ENCODE results near the gene UGT1A4. TPM values are rescaled to one million over a fixed set of nuclear protein-coding genes. Genes with fewer than 3 reads are reported as not detected.

Gene UGT1A4
- total RNA-seq, 1 donor = not detected

GRCh38 chr2:233680361-233681045 is 38.0 kb upstream of the UGT1A4 start:
- no peaks in the 10 kb centered on the region for H3K79me2 ChIP-seq (ENCODE audit: insufficient read depth, low read length)
- no peaks in the 10 kb centered on the region for H3K27me3 ChIP-seq (ENCODE audit: insufficient read depth, low read length)
- no peak for DNase-seq (ENCODE audit: insufficient read length, low spot score, missing footprints)

GRCh38 chr2:233681521-233682099 is 36.9 kb upstream of the UGT1A4 start, which contains the start of gene UGT1A7:
Gene UGT1A7 (plus strand): TSS chr2:233681901. CDS start chr2:233681938, 37 bp downstream.
- H3K9me3 ChIP-seq (ENCODE audit: low read depth, low read length) = no peaks in the 10 kb centered on the region
- H2AFZ ChIP-seq (ENCODE audit: low read length) = no peak within 1 kb of the TSS
- no peaks in the 10 kb centered on the region for H3K4me1 ChIP-seq (ENCODE audit: insufficient read depth, low read length)
- DNase-seq (ENCODE audit: insufficient read length, low spot score, missing footprints) = no peak
- H3K27me3 ChIP-seq (ENCODE audit: insufficient read depth, low read length) = no peaks in the 10 kb centered on the region
- no peak within 1 kb of the TSS for H3K4me2 ChIP-seq (ENCODE audit: insufficient read depth, low read length)
- H4K20me1 ChIP-seq (ENCODE audit: insufficient read depth, low read length) = no peaks in the 10 kb centered on the region
- TF ChIP-seq, protein P1, sequence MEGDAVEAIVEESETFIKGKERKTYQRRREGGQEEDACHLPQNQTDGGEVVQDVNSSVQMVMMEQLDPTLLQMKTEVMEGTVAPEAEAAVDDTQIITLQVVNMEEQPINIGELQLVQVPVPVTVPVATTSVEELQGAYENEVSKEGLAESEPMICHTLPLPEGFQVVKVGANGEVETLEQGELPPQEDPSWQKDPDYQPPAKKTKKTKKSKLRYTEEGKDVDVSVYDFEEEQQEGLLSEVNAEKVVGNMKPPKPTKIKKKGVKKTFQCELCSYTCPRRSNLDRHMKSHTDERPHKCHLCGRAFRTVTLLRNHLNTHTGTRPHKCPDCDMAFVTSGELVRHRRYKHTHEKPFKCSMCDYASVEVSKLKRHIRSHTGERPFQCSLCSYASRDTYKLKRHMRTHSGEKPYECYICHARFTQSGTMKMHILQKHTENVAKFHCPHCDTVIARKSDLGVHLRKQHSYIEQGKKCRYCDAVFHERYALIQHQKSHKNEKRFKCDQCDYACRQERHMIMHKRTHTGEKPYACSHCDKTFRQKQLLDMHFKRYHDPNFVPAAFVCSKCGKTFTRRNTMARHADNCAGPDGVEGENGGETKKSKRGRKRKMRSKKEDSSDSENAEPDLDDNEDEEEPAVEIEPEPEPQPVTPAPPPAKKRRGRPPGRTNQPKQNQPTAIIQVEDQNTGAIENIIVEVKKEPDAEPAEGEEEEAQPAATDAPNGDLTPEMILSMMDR (IDR thresholded peaks at IDR 0.05; ENCODE audit: extremely low read depth, low read depth, low read length) = no peak
- H3K79me2 ChIP-seq (ENCODE audit: insufficient read depth, low read length) = no peaks in the 10 kb centered on the region
- H3K36me3 ChIP-seq (ENCODE audit: insufficient read depth, low read length) = no peaks in the 10 kb centered on the region
- no peak within 1 kb of the TSS for H3K27ac ChIP-seq (ENCODE audit: low read depth, low read length)
- no peak within 1 kb of the TSS for H3K4me3 ChIP-seq (ENCODE audit: insufficient read depth, low read length)

More at GRCh38 chr2:233680361-233681045, 38.0 kb upstream of the UGT1A4 start:
- TF ChIP-seq, protein P1 (IDR thresholded peaks at IDR 0.05; ENCODE audit: extremely low read depth, low read depth, low read length) = no peak
- no peak overlapping the region for H3K4me2 ChIP-seq (ENCODE audit: insufficient read depth, low read length)
- H3K4me3 ChIP-seq (ENCODE audit: insufficient read depth, low read length) = no peak overlapping the region
- H3K27ac ChIP-seq (ENCODE audit: low read depth, low read length) = no peak overlapping the region
- H2AFZ ChIP-seq (ENCODE audit: low read length) = no peak overlapping the region
- no peaks in the 10 kb centered on the region for H4K20me1 ChIP-seq (ENCODE audit: insufficient read depth, low read length)
- no peaks in the 10 kb centered on the region for H3K36me3 ChIP-seq (ENCODE audit: insufficient read depth, low read length)
- H3K9me3 ChIP-seq (ENCODE audit: low read depth, low read length) = no peaks in the 10 kb centered on the region
- H3K4me1 ChIP-seq (ENCODE audit: insufficient read depth, low read length) = no peaks in the 10 kb centered on the region

DNA sequence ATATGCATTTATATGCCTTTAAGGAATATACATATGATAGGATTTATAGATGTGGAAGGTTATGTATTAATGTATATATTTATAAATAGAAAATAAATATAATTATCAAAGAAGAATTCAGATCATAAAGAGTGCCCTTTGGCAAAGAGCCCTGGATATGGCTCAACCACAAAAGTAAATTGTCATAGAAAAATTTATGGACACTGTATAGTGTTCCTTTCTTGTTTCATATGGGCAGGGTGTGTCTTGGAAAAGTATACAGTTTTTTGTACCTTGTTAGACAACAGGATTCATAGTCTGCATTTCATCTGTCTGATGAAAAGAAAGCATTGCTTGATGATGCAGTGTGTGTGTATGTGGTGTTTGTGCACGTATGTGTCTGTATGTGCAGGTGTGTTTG is 33.9 kb upstream of the UGT1A4 start:
- Histone ChIP-seq H4K20me1 (ENCODE audit: insufficient read depth, low read length) (no peaks in the 10 kb centered on the region), H3K4me2 (ENCODE audit: insufficient read depth, low read length) (no peak overlapping the region), H3K27me3 (ENCODE audit: insufficient read depth, low read length) (no peaks in the 10 kb centered on the region), H3K79me2 (ENCODE audit: insufficient read depth, low read length) (no peaks in the 10 kb centered on the region), H3K27ac (ENCODE audit: low read depth, low read length) (no peak overlapping the region), H3K9me3 (ENCODE audit: low read depth, low read length) (no peaks in the 10 kb centered on the region), H3K4me1 (ENCODE audit: insufficient read depth, low read length) (no peaks in the 10 kb centered on the region), H3K36me3 (ENCODE audit: insufficient read depth, low read length) (no peaks in the 10 kb centered on the region), H2AFZ (ENCODE audit: low read length) (no peak overlapping the region), H3K4me3 (ENCODE audit: insufficient read depth, low read length) (no peak overlapping the region)
- DNase-seq (ENCODE audit: insufficient read length, low spot score, missing footprints) = no peak
- TF ChIP-seq, protein P1 (IDR thresholded peaks at IDR 0.05; ENCODE audit: extremely low read depth, low read depth, low read length) = no peak

DNA sequence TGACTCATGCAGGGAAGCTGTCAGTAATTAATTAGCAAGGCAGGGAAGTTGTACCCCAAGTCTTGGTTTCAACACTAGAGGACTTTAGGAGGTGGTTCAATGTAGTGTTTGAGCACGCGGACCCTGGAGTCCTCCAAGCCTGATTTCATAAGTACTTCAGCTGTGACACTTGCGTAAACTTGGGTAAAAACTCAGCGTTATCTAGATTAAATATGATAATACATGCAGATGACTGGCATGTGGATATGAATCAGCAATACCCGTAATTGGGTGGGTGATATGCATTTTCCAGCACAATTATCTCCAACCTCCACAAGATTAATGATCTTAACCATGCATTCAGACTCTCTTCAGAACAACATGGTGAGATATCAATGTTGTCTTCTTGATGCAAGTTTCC is 31.6 kb upstream of the UGT1A4 start:
- no peaks in the 10 kb centered on the region for H3K79me2 ChIP-seq (ENCODE audit: insufficient read depth, low read length)
- H3K4me1 ChIP-seq (ENCODE audit: insufficient read depth, low read length) = peaks cover 6% of the 10 kb centered on the region
- H2AFZ ChIP-seq (ENCODE audit: low read length) = no peak overlapping the region
- no peaks in the 10 kb centered on the region for H4K20me1 ChIP-seq (ENCODE audit: insufficient read depth, low read length)
- no peaks in the 10 kb centered on the region for H3K36me3 ChIP-seq (ENCODE audit: insufficient read depth, low read length)
- no peaks in the 10 kb centered on the region for H3K27me3 ChIP-seq (ENCODE audit: insufficient read depth, low read length)
- H3K9me3 ChIP-seq (ENCODE audit: low read depth, low read length) = no peaks in the 10 kb centered on the region
- H3K4me3 ChIP-seq (ENCODE audit: insufficient read depth, low read length) = no peak overlapping the region
- H3K4me2 ChIP-seq (ENCODE audit: insufficient read depth, low read length) = no peak overlapping the region
- H3K27ac ChIP-seq (ENCODE audit: low read depth, low read length) = no peak overlapping the region
- TF ChIP-seq, protein P1 (IDR thresholded peaks at IDR 0.05; ENCODE audit: extremely low read depth, low read depth, low read length) = no peak
- DNase-seq (ENCODE audit: insufficient read length, low spot score, missing footprints) = no peak
